Heart left ventricle (tissue), 13 donors: ENCODE results near the gene SNRPB.

Experiments used
- POLR2A ChIP-seq, 2 donors: fragments of 450-650 bp; IDR thresholded peaks; one replicate each; pipeline ENCODE4 v1.6.1; 2017; ENCODE audit warnings: antibody characterized with exemption in 2 of 2, mild to moderate bottlenecking in 2 of 2, moderate library complexity in 2 of 2
- TF ChIP-seq, protein P1 (sequence below), 12 donors: fragments of 200-600 bp; sonication (generic) in 4 of 12; IDR thresholded peaks; one replicate each; pipeline versions ENCODE4 v1.5.0 to v1.8.0; 2018 to 2022; ENCODE audit warnings: antibody characterized with exemption in 12 of 12, mild to moderate bottlenecking in 5 of 12
- donor health status: ischemic (EF 13 %, LVEDD 7.1; RV severe dilation, severe dysfunction).
- donor health status: DM: no; HTN: yes; CAD: no.
- donor health status: DM: no; HTN: no; CAD: no.
- donor health status: ischemic (EF 25% LVEDD 6.9; RV normal size, moderate dysfunction).
- donor health status: ischemic (EF 25% LVEDD 5.7; RV mildly dilated, moderate dysfunction).
- donor health status: ischemic (EF 35%, LVEDD 5.7; RV mildly dilated, moderate dysfunction).
- donor health status: nonischemic (EF 11% LVEDD 7.7; RV severe dilation, severe dysfunction).
- donor health status: DM: yes; HTN: yes; CAD: no.
- donor health status: PGD.
- donor health status: ischemic (EF 29% LVEDD 5.4; RV normal size, mild dysfunction).
- donor health status: nonischemic (EF 23%, LVEDD 6.1; RV moderate dilation, normal function).

DNA sequence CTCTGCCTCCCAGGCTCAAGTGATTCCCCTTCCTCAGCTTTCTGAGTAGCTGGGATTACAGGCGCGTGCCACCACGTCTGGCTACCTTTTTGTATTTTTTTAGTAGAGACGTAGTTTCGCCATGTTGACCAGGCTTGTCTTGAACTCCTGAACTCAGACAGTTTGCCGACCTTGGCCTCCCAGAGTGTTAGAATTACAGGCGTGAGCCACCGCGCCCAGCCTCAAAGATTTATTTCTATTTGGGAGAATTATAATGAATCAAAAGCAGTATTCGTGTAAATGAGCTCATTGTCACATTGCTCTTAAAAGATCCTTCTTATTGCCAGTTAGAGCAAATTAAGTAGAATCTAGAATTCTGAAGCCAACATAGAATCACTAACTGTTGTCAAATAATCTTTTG is 47.5 kb upstream of the SNRPB start:
- TF ChIP-seq, protein P1, sequence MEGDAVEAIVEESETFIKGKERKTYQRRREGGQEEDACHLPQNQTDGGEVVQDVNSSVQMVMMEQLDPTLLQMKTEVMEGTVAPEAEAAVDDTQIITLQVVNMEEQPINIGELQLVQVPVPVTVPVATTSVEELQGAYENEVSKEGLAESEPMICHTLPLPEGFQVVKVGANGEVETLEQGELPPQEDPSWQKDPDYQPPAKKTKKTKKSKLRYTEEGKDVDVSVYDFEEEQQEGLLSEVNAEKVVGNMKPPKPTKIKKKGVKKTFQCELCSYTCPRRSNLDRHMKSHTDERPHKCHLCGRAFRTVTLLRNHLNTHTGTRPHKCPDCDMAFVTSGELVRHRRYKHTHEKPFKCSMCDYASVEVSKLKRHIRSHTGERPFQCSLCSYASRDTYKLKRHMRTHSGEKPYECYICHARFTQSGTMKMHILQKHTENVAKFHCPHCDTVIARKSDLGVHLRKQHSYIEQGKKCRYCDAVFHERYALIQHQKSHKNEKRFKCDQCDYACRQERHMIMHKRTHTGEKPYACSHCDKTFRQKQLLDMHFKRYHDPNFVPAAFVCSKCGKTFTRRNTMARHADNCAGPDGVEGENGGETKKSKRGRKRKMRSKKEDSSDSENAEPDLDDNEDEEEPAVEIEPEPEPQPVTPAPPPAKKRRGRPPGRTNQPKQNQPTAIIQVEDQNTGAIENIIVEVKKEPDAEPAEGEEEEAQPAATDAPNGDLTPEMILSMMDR (IDR thresholded peaks at IDR 0.05), result no peak
- no peak for TF ChIP-seq POLR2A (IDR thresholded peaks at IDR 0.05)
